Right lobe of liver (tissue), 6 donors: Measurements from ENCODE around the gene BAHCC1. TPM values are rescaled to one million over a fixed set of nuclear protein-coding genes. Genes with fewer than 3 reads are reported as not detected.
A peak's percentile ranks its signal among the peaks of the same experiment; 100 is the strongest.

Experiments
- ATAC-seq, 4 donors: fragments of 200-7000 bp; cut with Tn5 transposase; one replicate each; pipeline ENCODE4 v1.9.1; 2020; ENCODE audit warnings: mild to moderate bottlenecking in 4 of 4, moderate library complexity in 4 of 4
- DNase-seq, 3 donors: peaks; one replicate each; pipeline ENCODE4 v3.0.0-alpha.2; 2020
- H3K27ac ChIP-seq, 3 donors: fragments of 200-600 bp; one replicate each; pipeline ENCODE4 v1.8.0; 2022
- H3K27me3 ChIP-seq, 2 donors: fragments of 200-600 bp; one replicate each; pipeline ENCODE4 v1.8.0; 2022
- H3K36me3 ChIP-seq, 4 donors: fragments of 200-600 bp; sonication (generic) in 1 of 4; one replicate each; pipeline versions ENCODE4 v1.5.1 to v1.8.0; 2017 to 2022; ENCODE audit warnings: control low read depth in 1 of 4
- H3K4me1 ChIP-seq, 4 donors: fragments of 200-600 bp; sonication (generic) in 1 of 4; one replicate each; pipeline versions ENCODE4 v1.5.1 to v1.8.0; 2017 to 2022; ENCODE audit warnings: control low read depth in 1 of 4
- H3K4me3 ChIP-seq, 3 donors: fragments of 200-600 bp; one replicate each; pipeline ENCODE4 v1.8.0; 2022
- H3K9me3 ChIP-seq, 4 donors: fragments of 200-600 bp; sonication (generic) in 1 of 4; one replicate each; pipeline versions ENCODE4 v1.5.1 to v1.8.0; 2017 to 2022; ENCODE audit warnings: control low read depth in 1 of 4
- CTCF ChIP-seq, 4 donors: fragments of 200-600 bp in 3 of 4; fragments of 450-650 bp in 1 of 4; IDR thresholded peaks; one replicate each; pipeline versions ENCODE4 v1.5.1 to v1.8.0; 2016 to 2022; ENCODE audit warnings: antibody characterized with exemption in 4 of 4, mild to moderate bottlenecking in 2 of 4
- POLR2A ChIP-seq: fragments of 450-650 bp; IDR thresholded peaks from one replicate; pipeline ENCODE4 v1.6.1; 2017; ENCODE audit warnings: antibody characterized with exemption, mild to moderate bottlenecking
- WGBS: methylation state at CpG from one replicate; pipeline ENCODE4 v1.1.6; 2018; ENCODE audit warnings: low coverage, low lambda C conversion rate; ENCODE audit not compliant: insufficient coverage; ENCODE audit errors: missing lambda C conversion rate; 5-methylcytosine and 5-hydroxymethylcytosine counted together
- intact Hi-C, 2 donors: fragments of 100-400 bp; cut with DNase I; formaldehyde crosslinking; loops; one replicate each; pipeline versions ENCODE4 v1.11.2 to v1.14.1; 2022
- total RNA-seq, 6 experiments: library from RNA; depleted of rRNA in 2 of 6; stranded (reverse); fragments of >200 nt in 2 of 6; fragmentation: NEBNext Ultra II Directional in 3 of 6; extraction: Animal tissue kit (Norgen Biotek cat#: 25700) in 3 of 6; gene quantifications; one replicate each; pipeline versions ENCODE4 v1.1.0 to v1.2.4, GENCODE V29; 2016 to 2023
- donor health status: DM: no; HTN: yes; CAD: no.
- donor health status: DM: no; HTN: no; CAD: no.
- donor health status: DM: no; HTN: no; CAD: no.
- donor health status: DM: no; HTN: yes; CAD: no.
- donor health status: DM: no; HTN: yes; CAD: no.

The BAHCC1 gene
- total RNA-seq, 6 experiments from 2014 or later: 2.5 to 6.4 (median 4.9) TPM

GRCh38 chr17:81419319-81419885, 24.1 kb downstream of the BAHCC1 start:
- TF ChIP-seq CTCF (IDR thresholded peaks at IDR 0.05): no peak
- TF ChIP-seq POLR2A: no peak
- Histone ChIP-seq H3K9me3 (no peaks in the 10 kb centered on the region), H3K4me1 (no peaks in the 10 kb centered on the region), H3K4me3 (no peak overlapping the region), H3K36me3 (no peaks in the 10 kb centered on the region), H3K27ac (peak overlapping the region; percentile 18 to 77 (median 25)), H3K27me3 (no peaks in the 10 kb centered on the region)
- peak; percentile 49 to 66 (median 54) for ATAC-seq
- DNase-seq: peak in 2 of 3 donors; percentile 64 to 77
- intact Hi-C loops: no loop called here
- WGBS: 59% methylated on average over 14 of the region's 32 CpGs

DNA sequence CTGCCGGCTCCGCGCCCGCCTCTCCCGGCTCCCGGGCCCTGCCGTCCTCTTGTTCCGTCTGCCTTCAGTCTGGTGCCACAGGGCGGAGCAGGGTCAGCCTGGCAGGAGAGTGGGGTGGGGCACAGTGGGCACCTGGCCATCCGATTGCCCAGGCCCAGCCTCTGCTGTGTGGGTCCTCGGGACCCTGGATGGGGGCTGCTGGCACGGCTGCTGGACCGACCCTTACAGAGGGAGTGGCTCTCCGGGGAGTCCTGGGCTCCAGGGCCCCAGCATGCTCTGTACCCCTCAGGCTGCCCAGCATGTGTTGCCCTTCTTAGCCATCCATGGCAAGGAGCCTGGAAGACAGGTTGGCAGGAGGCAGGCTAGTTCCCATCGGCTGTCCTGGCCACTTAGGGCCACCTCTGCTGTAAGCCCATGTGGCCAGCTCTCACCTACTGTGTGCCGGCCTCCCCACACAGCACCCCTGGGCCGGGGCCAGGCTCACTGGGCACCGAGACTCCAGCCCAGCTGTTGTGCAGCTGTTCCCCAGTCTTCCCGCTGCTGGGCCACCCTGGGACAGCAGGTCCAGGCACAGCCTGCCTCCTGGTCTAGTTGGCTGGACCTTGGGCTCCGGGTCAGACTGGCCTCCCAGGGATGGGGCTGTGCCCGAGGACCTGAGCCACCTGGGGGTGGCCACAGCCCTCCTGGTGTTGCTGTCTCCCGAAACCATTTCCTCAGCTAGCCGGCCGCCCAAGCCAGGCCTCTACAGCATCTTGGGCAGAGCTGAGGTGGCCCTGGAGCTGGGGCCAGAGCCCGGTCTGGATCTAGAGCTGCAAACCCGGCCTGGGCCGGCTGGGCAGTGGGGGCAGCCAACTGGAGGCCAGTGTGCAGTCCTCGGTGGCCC, 24.9 kb downstream of the BAHCC1 start:
- H3K4me3 ChIP-seq: no peak overlapping the region
- no peaks in the 10 kb centered on the region for H3K36me3 ChIP-seq
- WGBS: 80% methylated on average over 8 of the region's 28 CpGs
- H3K27me3 ChIP-seq: no peaks in the 10 kb centered on the region
- no peaks in the 10 kb centered on the region for H3K4me1 ChIP-seq
- peak overlapping the region; percentile 18 to 77 (median 25) for H3K27ac ChIP-seq
- no peak for DNase-seq
- TF ChIP-seq POLR2A (no peak), CTCF (IDR thresholded peaks at IDR 0.05) (no peak)
- peak in 1 of 4 donors; percentile 13 for ATAC-seq
- no peaks in the 10 kb centered on the region for H3K9me3 ChIP-seq
- intact Hi-C loops: no loop called here

GRCh38 chr17:81420769-81421462, 25.7 kb downstream of the BAHCC1 start:
- Histone ChIP-seq H3K4me3 (no peak overlapping the region), H3K27ac (peak overlapping the region in 2 of 3 donors; percentile 18 to 77), H3K9me3 (no peaks in the 10 kb centered on the region), H3K36me3 (no peaks in the 10 kb centered on the region), H3K27me3 (no peaks in the 10 kb centered on the region), H3K4me1 (no peaks in the 10 kb centered on the region)
- TF ChIP-seq POLR2A: no peak
- TF ChIP-seq CTCF (IDR thresholded peaks at IDR 0.05): no peak
- ATAC-seq: peak; percentile 2 to 37 (median 22)
- intact Hi-C loops: no loop called here
- WGBS: 0% methylated on average over 2 of the region's 24 CpGs
- no peak for DNase-seq

- TF ChIP-seq CTCF (IDR thresholded peaks at IDR 0.05) (no peak), POLR2A (no peak)
- Histone ChIP-seq H3K36me3 (no peaks in the 10 kb centered on the region), H3K4me3 (no peak overlapping the region), H3K27me3 (no peaks in the 10 kb centered on the region), H3K27ac (no peak overlapping the region), H3K4me1 (peaks cover 0 to 8% (median 4%) of the 10 kb centered on the region in 4 donors), H3K9me3 (no peaks in the 10 kb centered on the region)
- intact Hi-C loops: no loop called here
- DNase-seq (peak in 1 of 3 donors; percentile 50), ATAC-seq (peak in 2 of 4 donors; percentile 3 to 33)
- 27% methylated on average over 4 of the region's 34 CpGs for WGBS
Observed at GRCh38 chr17:81422776-81423697, 27.8 kb downstream of the BAHCC1 start.
